ENCODE measurements around the gene ADAMTS10.

DNA sequence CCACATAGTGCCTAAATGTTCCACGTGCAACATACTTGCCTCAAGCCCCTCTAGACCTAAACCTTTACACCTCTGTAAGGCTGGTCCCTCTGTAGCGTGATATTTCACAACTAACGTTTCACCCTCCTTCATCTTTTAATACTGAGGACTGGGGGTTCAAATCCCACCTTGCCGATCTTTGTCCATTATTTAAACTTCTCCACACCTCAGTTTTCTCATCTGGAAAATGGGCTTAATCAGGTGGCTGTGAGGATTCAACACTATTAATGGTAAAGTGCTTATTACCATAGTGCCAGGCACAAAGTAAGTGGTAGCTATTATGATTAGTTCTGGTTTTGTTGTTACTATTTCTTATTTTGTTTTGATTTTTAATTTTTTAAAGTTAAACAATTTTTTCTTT is 7.5 kb upstream of the ADAMTS10 start:
- TF ChIP-seq POLR2A (IDR thresholded peaks at IDR 0.05) (no peak), CTCF (IDR thresholded peaks at IDR 0.05) (no peak)

Data from esophagus squamous epithelium (tissue), 4 donors.